Measurements from ENCODE around the gene IP6K1.
"Not testable (repeated sequence)": the region's sequence is repeated elsewhere in the genome, so short reads cannot be mapped to it uniquely, and the experiment has no call there.

IP6K1 gene

GRCh38 chr3:49707113-49707480, 79.2 kb downstream of the IP6K1 start:
- no peaks in the 10 kb centered on the region for H3K4me1 ChIP-seq (ENCODE audit: insufficient read depth, low read length)
- no peaks in the 10 kb centered on the region for H3K9me3 ChIP-seq (ENCODE audit: control insufficient read depth, insufficient read depth, low read length)
- H3K9ac ChIP-seq (ENCODE audit: low read depth, low read length): no peak overlapping the region
- H3K36me3 ChIP-seq (ENCODE audit: insufficient read depth, low read length): peaks cover 2% of the 10 kb centered on the region; the same call in 1 of the 2 replicates

GRCh38 chr3:49706456-49707112, 79.8 kb downstream of the IP6K1 start:
- no peaks in the 10 kb centered on the region for H3K4me1 ChIP-seq (ENCODE audit: insufficient read depth, low read length)
- no peak overlapping the region for H3K9ac ChIP-seq (ENCODE audit: low read depth, low read length)
- H3K36me3 ChIP-seq (ENCODE audit: insufficient read depth, low read length): peaks cover 2% of the 10 kb centered on the region; the same call in 1 of the 2 replicates
- H3K9me3 ChIP-seq (ENCODE audit: control insufficient read depth, insufficient read depth, low read length): no peaks in the 10 kb centered on the region

DNA sequence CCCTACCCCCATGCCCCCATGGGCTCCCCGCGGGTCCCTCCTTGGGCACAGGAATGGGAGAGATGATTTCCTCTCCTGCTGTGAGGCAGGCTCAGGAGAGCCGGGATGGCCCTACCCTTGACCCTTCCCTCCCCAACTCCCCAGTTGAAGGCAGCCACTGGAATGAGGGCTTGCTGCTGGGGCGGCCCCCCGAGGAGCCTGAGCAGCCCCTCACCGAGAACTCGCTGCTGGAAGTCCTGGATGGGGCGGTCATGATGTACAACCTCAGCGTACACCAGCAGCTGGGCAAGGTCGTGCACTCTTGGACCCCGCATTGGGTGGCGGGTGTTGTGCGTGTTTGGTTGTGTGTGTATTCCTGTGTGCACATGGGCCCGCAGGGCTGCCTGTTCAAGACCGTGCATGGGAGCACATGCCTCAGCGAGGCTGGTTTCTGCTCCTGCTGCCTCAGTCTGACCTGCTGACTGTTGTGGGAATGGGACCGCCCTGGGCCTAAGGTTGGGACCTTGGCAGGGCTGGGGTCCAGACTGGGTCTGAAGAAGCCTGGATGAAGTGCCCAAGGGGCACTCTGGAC, 80.9 kb downstream of the IP6K1 start:
- Histone ChIP-seq H3K4me1 (ENCODE audit: insufficient read depth, low read length) (0 out of 2 replicates have a peak, but pooled peaks cover 5% of the 10 kb centered on the region), H3K36me3 (ENCODE audit: insufficient read depth, low read length) (peaks cover under 1% of the 10 kb centered on the region; the same call in 1 of the 2 replicates), H3K9ac (ENCODE audit: low read depth, low read length) (no peak overlapping the region), H3K9me3 (ENCODE audit: control insufficient read depth, insufficient read depth, low read length) (no peaks in the 10 kb centered on the region)

- no peaks in the 10 kb centered on the region for H3K9me3 ChIP-seq (ENCODE audit: control insufficient read depth, insufficient read depth, low read length)
- no peak overlapping the region for H3K9ac ChIP-seq (ENCODE audit: low read depth, low read length)
- H3K36me3 ChIP-seq (ENCODE audit: insufficient read depth, low read length): no peaks in the 10 kb centered on the region; the same call in 1 of the 2 replicates
- 0 out of 2 replicates have a peak, but pooled peaks cover 5% of the 10 kb centered on the region for H3K4me1 ChIP-seq (ENCODE audit: insufficient read depth, low read length)
Observed at GRCh38 chr3:49704629-49705028, 81.7 kb downstream of the IP6K1 start.

- H3K9ac ChIP-seq (ENCODE audit: low read depth, low read length): no peak overlapping the region
- no peaks in the 10 kb centered on the region for H3K9me3 ChIP-seq (ENCODE audit: control insufficient read depth, insufficient read depth, low read length)
- no peaks in the 10 kb centered on the region; the same call in 1 of the 2 replicates for H3K36me3 ChIP-seq (ENCODE audit: insufficient read depth, low read length)
- H3K4me1 ChIP-seq (ENCODE audit: insufficient read depth, low read length): 0 out of 2 replicates have a peak, but pooled peaks cover 5% of the 10 kb centered on the region
Observed at GRCh38 chr3:49703956-49704355, 82.4 kb downstream of the IP6K1 start.

GRCh38 chr3:49703443-49703927, 82.9 kb downstream of the IP6K1 start:
- Histone ChIP-seq H3K4me1 (ENCODE audit: insufficient read depth, low read length) (0 out of 2 replicates have a peak, but pooled peaks cover 5% of the 10 kb centered on the region), H3K36me3 (ENCODE audit: insufficient read depth, low read length) (no peaks in the 10 kb centered on the region; the same call in 1 of the 2 replicates), H3K9ac (ENCODE audit: low read depth, low read length) (no peak overlapping the region), H3K9me3 (ENCODE audit: control insufficient read depth, insufficient read depth, low read length) (no peaks in the 10 kb centered on the region)

GRCh38 chr3:49702672-49703071, 83.7 kb downstream of the IP6K1 start:
- Histone ChIP-seq H3K9ac (ENCODE audit: low read depth, low read length) (no peak overlapping the region), H3K4me1 (ENCODE audit: insufficient read depth, low read length) (0 out of 2 replicates have a peak, but pooled peaks cover 5% of the 10 kb centered on the region), H3K36me3 (ENCODE audit: insufficient read depth, low read length) (no peaks in the 10 kb centered on the region; the same call in 1 of the 2 replicates), H3K9me3 (ENCODE audit: control insufficient read depth, insufficient read depth, low read length) (no peaks in the 10 kb centered on the region)

DNA sequence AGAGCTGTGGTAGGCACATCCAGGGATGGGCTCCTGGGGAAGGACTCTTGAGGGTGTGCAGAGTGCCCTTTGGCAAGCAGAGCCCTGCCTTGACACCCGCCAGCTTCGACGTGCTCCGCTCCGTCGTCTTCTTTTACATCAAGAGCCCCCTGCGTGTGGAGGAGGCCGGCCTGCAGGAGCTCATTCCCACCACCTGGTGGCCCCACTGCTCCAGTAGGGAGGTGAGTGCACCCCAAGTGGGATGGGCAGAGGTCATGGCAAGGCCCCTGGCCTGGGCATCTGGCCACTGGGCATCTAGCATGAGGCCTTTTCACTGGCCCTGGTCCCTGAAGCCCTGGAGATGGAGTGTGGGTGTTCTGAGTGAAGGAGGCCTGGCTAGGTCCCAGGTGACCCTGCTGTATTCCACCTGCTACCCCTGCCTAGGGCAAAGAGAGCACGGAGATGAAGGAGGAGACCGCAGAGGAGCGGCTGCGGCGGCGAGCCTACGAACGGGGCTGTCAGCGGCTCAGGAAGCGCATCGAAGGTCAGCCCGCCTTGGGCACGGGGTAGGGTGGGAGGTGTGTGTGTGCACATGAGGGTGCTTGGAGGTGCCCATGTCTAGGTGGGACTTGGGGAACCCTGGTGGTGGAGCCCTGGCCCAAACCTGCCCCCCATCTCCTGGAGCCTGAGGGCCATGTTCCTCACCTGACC, 84.8 kb downstream of the IP6K1 start:
- H3K9ac ChIP-seq (ENCODE audit: low read depth, low read length): no peak overlapping the region

GRCh38 chr3:49700453-49701128, 85.8 kb downstream of the IP6K1 start:
- Histone ChIP-seq H3K9ac (ENCODE audit: low read depth, low read length) (no peak overlapping the region), H3K9me3 (ENCODE audit: control insufficient read depth, insufficient read depth, low read length) (no peaks in the 10 kb centered on the region), H3K4me1 (ENCODE audit: insufficient read depth, low read length) (0 out of 2 replicates have a peak, but pooled peaks cover 5% of the 10 kb centered on the region), H3K36me3 (ENCODE audit: insufficient read depth, low read length) (no peaks in the 10 kb centered on the region; the same call in 1 of the 2 replicates)

More for the DNA sequence above, 84.8 kb downstream of the IP6K1 start:
- Histone ChIP-seq H3K36me3 (ENCODE audit: insufficient read depth, low read length) (no peaks in the 10 kb centered on the region; the same call in 1 of the 2 replicates), H3K4me1 (ENCODE audit: insufficient read depth, low read length) (0 out of 2 replicates have a peak, but pooled peaks cover 5% of the 10 kb centered on the region), H3K9me3 (ENCODE audit: control insufficient read depth, insufficient read depth, low read length) (no peaks in the 10 kb centered on the region)

- Histone ChIP-seq H3K36me3 (ENCODE audit: insufficient read depth, low read length) (no peaks in the 10 kb centered on the region; the same call in 1 of the 2 replicates), H3K9me3 (ENCODE audit: control insufficient read depth, insufficient read depth, low read length) (no peaks in the 10 kb centered on the region), H3K4me1 (ENCODE audit: insufficient read depth, low read length) (0 out of 2 replicates have a peak, but pooled peaks cover 5% of the 10 kb centered on the region), H3K9ac (ENCODE audit: low read depth, low read length) (no peak overlapping the region)
Observed at GRCh38 chr3:49700014-49700413, 86.3 kb downstream of the IP6K1 start.

DNA sequence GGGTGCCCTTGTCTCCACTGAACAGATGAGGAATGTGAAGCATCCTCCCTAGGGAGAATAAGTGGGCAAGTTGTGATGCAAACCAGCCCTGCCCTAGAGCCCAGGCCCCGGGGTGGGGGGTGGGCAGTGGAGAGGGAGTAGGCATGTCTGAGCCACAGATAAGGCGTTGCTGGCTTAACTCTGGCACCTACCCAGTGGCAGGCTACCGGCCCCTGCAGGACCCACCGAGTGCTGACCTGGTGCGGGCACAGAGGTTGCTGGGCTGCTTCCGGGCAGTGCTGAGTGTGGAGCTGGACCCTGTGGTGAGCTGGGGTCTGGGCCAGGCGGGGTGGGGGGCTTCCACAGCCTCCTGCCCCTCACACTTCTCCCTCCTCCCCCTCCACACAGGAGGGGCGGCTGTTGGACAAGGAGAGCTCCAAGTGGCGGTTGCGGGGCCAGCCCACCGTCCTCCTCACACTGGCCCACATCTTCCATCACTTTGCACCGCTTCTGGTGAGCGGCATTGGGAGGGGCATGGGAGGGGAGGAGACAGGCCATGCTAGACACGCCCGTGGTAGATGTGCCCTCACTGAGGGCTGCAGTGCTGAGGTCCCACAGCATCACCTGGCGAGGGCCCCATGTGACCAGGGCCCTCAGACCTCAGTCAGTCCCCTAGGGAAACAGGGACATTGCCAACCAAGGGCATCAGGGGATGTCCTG, 86.9 kb downstream of the IP6K1 start:
- H3K9ac ChIP-seq (ENCODE audit: low read depth, low read length): no peak overlapping the region
- H3K9me3 ChIP-seq (ENCODE audit: control insufficient read depth, insufficient read depth, low read length): no peaks in the 10 kb centered on the region
- H3K4me1 ChIP-seq (ENCODE audit: insufficient read depth, low read length): 0 out of 2 replicates have a peak, but pooled peaks cover 5% of the 10 kb centered on the region
- H3K36me3 ChIP-seq (ENCODE audit: insufficient read depth, low read length): no peaks in the 10 kb centered on the region

DNA sequence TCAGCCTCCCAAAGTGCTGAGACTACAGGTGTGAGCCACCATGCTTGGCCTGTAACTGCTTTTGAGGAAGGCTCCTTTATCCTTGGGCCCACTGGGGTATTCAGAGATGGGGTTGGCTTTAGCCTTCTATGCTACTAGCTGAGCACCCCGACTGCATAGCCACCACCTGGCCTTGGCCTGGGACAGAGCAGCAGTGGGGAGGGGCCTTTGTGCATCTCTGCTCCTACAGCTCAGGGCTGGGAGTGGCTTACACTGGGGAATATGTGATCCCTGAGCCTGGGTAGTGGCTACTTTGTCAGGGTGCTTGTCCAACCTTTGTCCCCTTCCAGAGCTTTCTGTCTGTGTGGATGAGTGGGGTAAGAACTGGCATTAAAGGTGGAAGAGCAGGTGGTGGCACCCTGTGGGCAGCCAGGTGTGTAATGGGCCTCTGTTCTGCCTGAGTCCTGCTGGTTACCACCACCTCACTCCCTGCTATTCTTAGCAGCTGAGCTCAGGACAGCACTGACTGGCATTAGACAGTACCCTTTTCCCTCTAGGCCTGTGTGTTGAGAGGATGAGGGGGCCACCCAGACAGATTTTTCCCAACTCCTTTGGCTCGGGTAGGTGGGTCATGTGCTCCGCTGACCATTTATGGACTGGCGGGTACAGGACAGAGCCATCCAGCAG, 90.9 kb downstream of the IP6K1 start:
- H3K9ac ChIP-seq (ENCODE audit: low read depth, low read length); H3K9me3 ChIP-seq (ENCODE audit: control insufficient read depth, insufficient read depth, low read length); H3K4me1 ChIP-seq (ENCODE audit: insufficient read depth, low read length); H3K36me3 ChIP-seq (ENCODE audit: insufficient read depth, low read length): not testable (repeated sequence)

DNA sequence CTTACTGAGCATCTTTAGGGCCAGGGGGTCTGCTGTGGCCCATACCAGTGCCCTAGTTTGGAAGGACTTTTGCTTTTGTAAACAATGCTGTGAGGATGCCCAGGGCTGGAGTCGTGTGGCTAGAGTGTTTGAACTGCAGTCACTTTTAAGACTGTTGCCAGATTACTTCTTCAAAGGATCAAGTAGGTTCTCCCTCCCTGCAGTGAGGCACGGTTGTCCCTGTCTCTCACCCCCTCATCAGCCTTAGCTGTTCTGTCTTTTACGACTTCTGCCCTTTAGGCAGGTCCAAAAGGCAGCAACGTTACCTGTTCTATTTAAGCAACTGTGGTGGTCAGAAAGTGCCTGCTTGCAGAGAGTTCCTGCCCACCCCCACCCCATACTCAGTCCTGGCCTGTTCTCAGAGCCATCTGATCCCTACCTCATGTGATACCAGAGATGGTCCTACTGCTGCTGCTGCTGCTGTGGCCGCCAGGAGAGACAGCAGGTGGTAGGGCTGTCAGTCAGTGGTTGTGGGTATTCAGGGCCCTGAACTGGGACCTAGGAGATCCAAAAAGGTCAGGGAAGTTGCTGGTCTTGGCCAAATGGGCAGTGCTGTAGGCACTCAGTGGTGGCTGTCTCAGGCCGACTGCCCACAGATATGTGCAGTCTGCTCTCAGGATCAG, 91.8 kb downstream of the IP6K1 start:
- not testable (repeated sequence) for H3K9me3 ChIP-seq (ENCODE audit: control insufficient read depth, insufficient read depth, low read length); H3K9ac ChIP-seq (ENCODE audit: low read depth, low read length); H3K36me3 ChIP-seq (ENCODE audit: insufficient read depth, low read length)

More for the DNA sequence above, 91.8 kb downstream of the IP6K1 start:
- H3K4me1 ChIP-seq (ENCODE audit: insufficient read depth, low read length): not testable (repeated sequence)
